K562 (cell line): ENCODE measurements around the gene CD320. TPM values are rescaled to one million over a fixed set of nuclear protein-coding genes. Genes with fewer than 3 reads are reported as not detected.

ENCODE experiments used
- C11orf30 ChIP-seq: fragments of 450-650 bp; IDR thresholded peaks from 2 replicates; pipeline ENCODE4 v1.6.1; 2016; ENCODE audit warnings: low read depth, mild to moderate bottlenecking
- KAT7 ChIP-seq: sonication (generic); formaldehyde crosslinking; IDR thresholded peaks from 2 replicates; pipeline ENCODE4 v1.8.0; 2022; ENCODE audit warnings: missing genetic modification reagents, mild to moderate bottlenecking, borderline replicate concordance
- TCFL5 ChIP-seq: fragments of 250-450 bp; sonication (Bioruptor Pico); conservative IDR thresholded peaks from 2 replicates; pipeline ENCODE4 v1.6.1; 2021; ENCODE audit warnings: mild to moderate bottlenecking, moderate library complexity, matching md5 sums
- ZNF583 ChIP-seq: fragments of 250-450 bp; sonication (Bioruptor Pico); IDR thresholded peaks from 2 replicates; pipeline ENCODE4 v1.4.0; 2020
- ZNF644 ChIP-seq: fragments of 200-800 bp; sonication (Bioruptor generic); IDR thresholded peaks from 2 replicates; pipeline ENCODE4 v1.6.1; 2016; ENCODE audit warnings: low read depth, missing genetic modification characterization, missing compliant biosample characterization
- ZNF766 ChIP-seq: fragments of 200-800 bp; sonication (Bioruptor generic); conservative IDR thresholded peaks from 2 replicates; pipeline ENCODE4 v1.6.1; 2016; ENCODE audit warnings: missing genetic modification characterization, missing compliant biosample characterization
- polyA plus RNA-seq, 8 experiments: library from polyadenylated mRNA; depleted of rRNA in 4 of 8; stranded (reverse) in 5 of 8; unstranded in 3 of 8; fragments of >200 nt; fragmentation: Nextera tagmentation in 2 of 8; fragmentation: Illumina TruSeq in 1 of 8; extraction: Ambion mirVana in 2 of 8; extraction: Trizol in 1 of 8; gene quantifications; 2 replicates each; pipeline versions ENCODE4 v1.2.1 to v1.2.3, GENCODE V29; 2011 to 2014; ENCODE audit warnings: inconsistent platforms in 1 of 8, missing spikeins in 1 of 8
- total RNA-seq, 7 experiments: library from RNA; depleted of rRNA in 6 of 7; stranded (reverse); fragments of >200 nt in 6 of 7; fragmentation: Illumina TruSeq in 2 of 7; extraction: Trizol in 2 of 7; gene quantifications; 2 replicates each; pipeline versions ENCODE4 v1.2.1 to v1.2.3, GENCODE V29; 2011 to 2021; ENCODE audit warnings: low replicate concordance in 1 of 7
- TF ChIP-seq, protein P1 (sequence below): fragments of 250-450 bp; sonication (Bioruptor Pico); IDR thresholded peaks from 2 replicates; pipeline ENCODE4 v1.5.0; 2020; ENCODE audit warnings: mild to moderate bottlenecking, borderline replicate concordance
- TF ChIP-seq, protein P2 (sequence below): fragments of 250-450 bp; sonication (Bioruptor Pico); IDR thresholded peaks from 2 replicates; pipeline ENCODE4 v1.6.1; 2021; ENCODE audit warnings: mild to moderate bottlenecking
- TF ChIP-seq, protein P3 (sequence below): fragments of 250-450 bp; sonication (Bioruptor Pico); IDR thresholded peaks from 2 replicates; pipeline ENCODE4 v1.8.0; 2021; ENCODE audit warnings: borderline replicate concordance, mild to moderate bottlenecking, moderate library complexity; ENCODE audit not compliant: poor library complexity, severe bottlenecking
- TF ChIP-seq, protein P4 (sequence below), 2 experiments: fragments of 150-350 bp in 1 of 2; IDR thresholded peaks; 2 replicates each; pipeline ENCODE4 v1.6.1; 2012 to 2016; ENCODE audit warnings: low read depth in 2 of 2, low read length in 2 of 2, mild to moderate bottlenecking in 1 of 2, moderate library complexity in 1 of 2
- TF ChIP-seq, protein P5 (sequence below): fragments of 250-450 bp; sonication (Bioruptor Pico); IDR thresholded peaks from 2 replicates; pipeline ENCODE4 v1.8.0; 2022; ENCODE audit warnings: moderate library complexity, mild to moderate bottlenecking, inconsistent platforms
- TF ChIP-seq, protein P6 (sequence below), 2 experiments: fragments of 200-800 bp in 1 of 2; sonication (Bioruptor generic) in 1 of 2; sonication (generic) in 1 of 2; formaldehyde crosslinking in 1 of 2; IDR thresholded peaks in 1 of 2; conservative IDR thresholded peaks in 1 of 2; 2 replicates each; pipeline versions ENCODE4 v1.5.0 to v1.6.1; 2016 to 2020; ENCODE audit warnings: missing compliant biosample characterization in 1 of 2, missing genetic modification characterization in 1 of 2, missing genetic modification reagents in 1 of 2

Gene CD320
- total and polyA plus RNA-seq, 9 of the 15 experiments (the other 6 are each of a cell fraction or from before 2014, with no cell fraction given) = 0.45 to 94.5 (median 34.4) TPM

DNA sequence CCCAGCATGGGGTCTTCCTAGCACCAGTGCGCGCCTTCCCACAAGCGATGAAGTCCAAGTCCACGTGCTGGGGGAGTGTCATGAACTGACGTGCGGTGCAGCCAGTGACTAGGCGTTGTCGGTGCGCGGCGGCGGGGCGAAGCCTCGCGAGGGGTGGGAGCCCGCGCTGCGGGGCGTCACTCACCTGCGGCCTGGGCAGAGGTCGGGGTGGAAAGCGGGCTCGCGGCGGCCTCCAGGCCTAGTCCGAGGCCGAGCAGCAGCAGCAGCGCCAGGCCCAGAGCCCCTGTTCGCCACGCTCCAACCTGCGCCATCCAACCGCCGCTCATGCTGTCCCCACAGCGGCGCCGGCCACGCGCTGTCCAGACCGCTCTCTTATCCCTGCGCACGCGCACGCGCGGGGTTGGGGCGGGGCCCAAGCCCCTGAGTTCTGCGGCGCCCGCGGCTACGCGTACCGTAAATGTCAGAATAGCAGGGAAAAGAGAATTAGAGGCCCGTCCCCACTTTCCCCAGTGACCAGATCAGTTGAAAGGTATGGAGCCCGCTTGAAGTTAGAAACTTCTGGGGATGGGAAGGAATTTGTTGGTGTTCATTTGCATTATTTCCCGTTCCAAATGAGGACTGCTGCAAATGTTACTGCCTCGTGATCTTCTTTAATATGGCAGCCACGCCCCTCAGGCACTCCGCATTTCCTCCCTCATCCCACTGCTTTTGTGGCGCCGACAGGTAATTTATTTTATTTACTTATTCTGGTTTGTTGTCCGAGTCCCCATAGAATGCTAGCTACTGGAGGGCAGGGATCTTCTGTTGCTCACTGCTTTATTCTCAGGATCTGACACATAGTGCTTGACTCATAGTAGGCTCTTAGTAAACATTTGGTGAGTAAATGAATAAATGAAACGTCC is at the start of gene CD320 (continued):
- TF ChIP-seq KAT7 (CRISPR knock-in tag) = 0 out of 2 replicates have a peak, but pooled peaks have one; percentile 69
- TF ChIP-seq, protein P1, sequence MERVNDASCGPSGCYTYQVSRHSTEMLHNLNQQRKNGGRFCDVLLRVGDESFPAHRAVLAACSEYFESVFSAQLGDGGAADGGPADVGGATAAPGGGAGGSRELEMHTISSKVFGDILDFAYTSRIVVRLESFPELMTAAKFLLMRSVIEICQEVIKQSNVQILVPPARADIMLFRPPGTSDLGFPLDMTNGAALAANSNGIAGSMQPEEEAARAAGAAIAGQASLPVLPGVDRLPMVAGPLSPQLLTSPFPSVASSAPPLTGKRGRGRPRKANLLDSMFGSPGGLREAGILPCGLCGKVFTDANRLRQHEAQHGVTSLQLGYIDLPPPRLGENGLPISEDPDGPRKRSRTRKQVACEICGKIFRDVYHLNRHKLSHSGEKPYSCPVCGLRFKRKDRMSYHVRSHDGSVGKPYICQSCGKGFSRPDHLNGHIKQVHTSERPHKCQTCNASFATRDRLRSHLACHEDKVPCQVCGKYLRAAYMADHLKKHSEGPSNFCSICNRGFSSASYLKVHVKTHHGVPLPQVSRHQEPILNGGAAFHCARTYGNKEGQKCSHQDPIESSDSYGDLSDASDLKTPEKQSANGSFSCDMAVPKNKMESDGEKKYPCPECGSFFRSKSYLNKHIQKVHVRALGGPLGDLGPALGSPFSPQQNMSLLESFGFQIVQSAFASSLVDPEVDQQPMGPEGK (CRISPR knock-in tag) = no peak
- TF ChIP-seq ZNF644 (tag) = no peak
- TF ChIP-seq, protein P2, sequence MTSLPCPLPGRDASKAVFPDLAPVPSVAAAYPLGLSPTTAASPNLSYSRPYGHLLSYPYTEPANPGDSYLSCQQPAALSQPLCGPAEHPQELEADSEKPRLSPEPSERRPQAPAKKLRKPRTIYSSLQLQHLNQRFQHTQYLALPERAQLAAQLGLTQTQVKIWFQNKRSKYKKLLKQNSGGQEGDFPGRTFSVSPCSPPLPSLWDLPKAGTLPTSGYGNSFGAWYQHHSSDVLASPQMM = no peak
- TF ChIP-seq, protein P3, sequence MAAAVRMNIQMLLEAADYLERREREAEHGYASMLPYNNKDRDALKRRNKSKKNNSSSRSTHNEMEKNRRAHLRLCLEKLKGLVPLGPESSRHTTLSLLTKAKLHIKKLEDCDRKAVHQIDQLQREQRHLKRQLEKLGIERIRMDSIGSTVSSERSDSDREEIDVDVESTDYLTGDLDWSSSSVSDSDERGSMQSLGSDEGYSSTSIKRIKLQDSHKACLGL = peak; percentile 4
- TF ChIP-seq TCFL5 (CRISPR knock-in tag) = no peak
- TF ChIP-seq C11orf30 = peak; percentile 57
- TF ChIP-seq, protein P4, sequence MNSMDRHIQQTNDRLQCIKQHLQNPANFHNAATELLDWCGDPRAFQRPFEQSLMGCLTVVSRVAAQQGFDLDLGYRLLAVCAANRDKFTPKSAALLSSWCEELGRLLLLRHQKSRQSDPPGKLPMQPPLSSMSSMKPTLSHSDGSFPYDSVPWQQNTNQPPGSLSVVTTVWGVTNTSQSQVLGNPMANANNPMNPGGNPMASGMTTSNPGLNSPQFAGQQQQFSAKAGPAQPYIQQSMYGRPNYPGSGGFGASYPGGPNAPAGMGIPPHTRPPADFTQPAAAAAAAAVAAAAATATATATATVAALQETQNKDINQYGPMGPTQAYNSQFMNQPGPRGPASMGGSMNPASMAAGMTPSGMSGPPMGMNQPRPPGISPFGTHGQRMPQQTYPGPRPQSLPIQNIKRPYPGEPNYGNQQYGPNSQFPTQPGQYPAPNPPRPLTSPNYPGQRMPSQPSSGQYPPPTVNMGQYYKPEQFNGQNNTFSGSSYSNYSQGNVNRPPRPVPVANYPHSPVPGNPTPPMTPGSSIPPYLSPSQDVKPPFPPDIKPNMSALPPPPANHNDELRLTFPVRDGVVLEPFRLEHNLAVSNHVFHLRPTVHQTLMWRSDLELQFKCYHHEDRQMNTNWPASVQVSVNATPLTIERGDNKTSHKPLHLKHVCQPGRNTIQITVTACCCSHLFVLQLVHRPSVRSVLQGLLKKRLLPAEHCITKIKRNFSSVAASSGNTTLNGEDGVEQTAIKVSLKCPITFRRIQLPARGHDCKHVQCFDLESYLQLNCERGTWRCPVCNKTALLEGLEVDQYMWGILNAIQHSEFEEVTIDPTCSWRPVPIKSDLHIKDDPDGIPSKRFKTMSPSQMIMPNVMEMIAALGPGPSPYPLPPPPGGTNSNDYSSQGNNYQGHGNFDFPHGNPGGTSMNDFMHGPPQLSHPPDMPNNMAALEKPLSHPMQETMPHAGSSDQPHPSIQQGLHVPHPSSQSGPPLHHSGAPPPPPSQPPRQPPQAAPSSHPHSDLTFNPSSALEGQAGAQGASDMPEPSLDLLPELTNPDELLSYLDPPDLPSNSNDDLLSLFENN (IDR thresholded peaks at IDR 0.05; ENCODE audit: low read depth in 2 of 2, low read length in 2 of 2) = no peak
- TF ChIP-seq, protein P5, sequence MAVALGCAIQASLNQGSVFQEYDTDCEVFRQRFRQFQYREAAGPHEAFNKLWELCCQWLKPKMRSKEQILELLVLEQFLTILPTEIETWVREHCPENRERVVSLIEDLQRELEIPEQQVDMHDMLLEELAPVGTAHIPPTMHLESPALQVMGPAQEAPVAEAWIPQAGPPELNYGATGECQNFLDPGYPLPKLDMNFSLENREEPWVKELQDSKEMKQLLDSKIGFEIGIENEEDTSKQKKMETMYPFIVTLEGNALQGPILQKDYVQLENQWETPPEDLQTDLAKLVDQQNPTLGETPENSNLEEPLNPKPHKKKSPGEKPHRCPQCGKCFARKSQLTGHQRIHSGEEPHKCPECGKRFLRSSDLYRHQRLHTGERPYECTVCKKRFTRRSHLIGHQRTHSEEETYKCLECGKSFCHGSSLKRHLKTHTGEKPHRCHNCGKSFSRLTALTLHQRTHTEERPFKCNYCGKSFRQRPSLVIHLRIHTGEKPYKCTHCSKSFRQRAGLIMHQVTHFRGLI (CRISPR knock-in tag) = no peak
- TF ChIP-seq ZNF583 (CRISPR knock-in tag) = peak; percentile 42; the same call in 1 of the 2 replicates
- no peak for TF ChIP-seq ZNF766 (CRISPR knock-in tag)
- TF ChIP-seq, protein P6, sequence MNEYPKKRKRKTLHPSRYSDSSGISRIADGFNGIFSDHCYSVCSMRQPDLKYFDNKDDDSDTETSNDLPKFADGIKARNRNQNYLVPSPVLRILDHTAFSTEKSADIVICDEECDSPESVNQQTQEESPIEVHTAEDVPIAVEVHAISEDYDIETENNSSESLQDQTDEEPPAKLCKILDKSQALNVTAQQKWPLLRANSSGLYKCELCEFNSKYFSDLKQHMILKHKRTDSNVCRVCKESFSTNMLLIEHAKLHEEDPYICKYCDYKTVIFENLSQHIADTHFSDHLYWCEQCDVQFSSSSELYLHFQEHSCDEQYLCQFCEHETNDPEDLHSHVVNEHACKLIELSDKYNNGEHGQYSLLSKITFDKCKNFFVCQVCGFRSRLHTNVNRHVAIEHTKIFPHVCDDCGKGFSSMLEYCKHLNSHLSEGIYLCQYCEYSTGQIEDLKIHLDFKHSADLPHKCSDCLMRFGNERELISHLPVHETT (CRISPR knock-in tag; conservative IDR thresholded peaks at IDR 0.05 in 1 of 2, IDR thresholded peaks at IDR 0.05 in 1 of 2) = no peak
